MCF 10A (cell line): ENCODE measurements around the gene TAF5. TPM values are rescaled to one million over a fixed set of nuclear protein-coding genes. Genes with fewer than 3 reads are reported as not detected.

ENCODE experiments used
- BruUV-seq: library from RNA; stranded (reverse); fragments of 400-500 nt; replicated peaks from 2 replicates; lab custom pipeline; 2021; lab: Mats Ljungman, UMichigan
- CTCF ChIA-PET: fragments of 300-600 bp; sonication (Branson Sonifier 250); formaldehyde crosslinking; extraction: SDS; loops from one replicate; lab custom pipeline; 2021; ENCODE audit warnings: antibody characterized with exemption, inconsistent platforms; lab: Yijun Ruan, JAX
- POLR2A ChIA-PET: fragments of 300-600, 350-650 bp; sonication (Branson Sonifier 250); formaldehyde crosslinking; extraction: SDS; loops from one replicate; lab custom pipeline; 2020; ENCODE audit warnings: antibody characterized with exemption, inconsistent platforms; lab: Yijun Ruan, JAX
- DNase-seq: peaks from one replicate; pipeline ENCODE4 v3.0.0-alpha.2; 2018; ENCODE audit not compliant: unreplicated experiment
- H3K27ac Mint-ChIP-seq: one replicate; pipeline ENCODE4 v1.8.0; 2022; ENCODE audit warnings: mild to moderate bottlenecking, low read depth, mixed read lengths; ENCODE audit not compliant: unreplicated experiment
- H3K27me3 Mint-ChIP-seq: one replicate; pipeline ENCODE4 v1.8.0; 2022; ENCODE audit warnings: mixed read lengths; ENCODE audit not compliant: insufficient read depth, unreplicated experiment
- H3K36me3 Mint-ChIP-seq: one replicate; pipeline ENCODE4 v1.8.0; 2022; ENCODE audit warnings: mild to moderate bottlenecking, moderate library complexity, mixed read lengths; ENCODE audit not compliant: insufficient read depth, unreplicated experiment
- H3K4me1 Mint-ChIP-seq: one replicate; pipeline ENCODE4 v1.8.0; 2022; ENCODE audit warnings: mixed read lengths; ENCODE audit not compliant: insufficient read depth, unreplicated experiment
- H3K4me3 Mint-ChIP-seq: one replicate; pipeline ENCODE4 v1.8.0; 2022; ENCODE audit warnings: mild to moderate bottlenecking, moderate library complexity, mixed read lengths; ENCODE audit not compliant: unreplicated experiment
- H3K9me3 Mint-ChIP-seq: one replicate; pipeline ENCODE4 v1.8.0; 2022; ENCODE audit warnings: mixed read lengths; ENCODE audit not compliant: unreplicated experiment
- CTCF ChIP-seq: fragments of 200-600 bp; IDR thresholded peaks from one replicate; pipeline ENCODE4 v1.8.0; 2022; ENCODE audit warnings: antibody characterized with exemption, mild to moderate bottlenecking; ENCODE audit not compliant: unreplicated experiment
- intact Hi-C: fragments of 100-400 bp; cut with micrococcal nuclease; formaldehyde crosslinking; loops from 2 replicates; pipeline ENCODE4 v1.14.1; 2022
- total RNA-seq: library from RNA; stranded (reverse); gene quantifications from 2 replicates; pipeline ENCODE4 v1.2.3, GENCODE V29; 2022

Gene TAF5
- total RNA-seq, 1 experiment from 2014 or later = 3.1 TPM

- no peak for TF ChIP-seq CTCF
- Mint-ChIP-seq H3K27ac (no peak overlapping the region), H3K36me3 (peaks cover 96% of the 10 kb centered on the region), H3K4me1 (no peaks in the 10 kb centered on the region), H3K9me3 (no peaks in the 10 kb centered on the region), H3K27me3 (no peaks in the 10 kb centered on the region), H3K4me3 (no peak overlapping the region)
- intact Hi-C loops = loop anchor here (1.0 to 2.0 kb wide), 2 partner anchors 68 to 175 kb away; no protein-coding TSS in a partner anchor
- POLR2A ChIA-PET = interaction anchor here (1.0 kb wide), 1 partner anchor 10 kb away, joined by 4 read pairs; no protein-coding TSS in a partner anchor
- no TSS peak for BruUV-seq
- DNase-seq = no peak
- CTCF ChIA-PET = interaction anchor here (0.7 to 5.6 kb wide), 16 partner anchors 9 to 274 kb away, joined by 3 to 48 read pairs (median 7); partner anchors contain the start of genes ATP5MK and PDCD11
These were observed 49.8 kb downstream of the TAF5 start for GRCh38 chr10:103417601-103418000.

GRCh38 chr10:103419101-103419500 is 51.3 kb downstream of the TAF5 start:
- Mint-ChIP-seq H3K27ac (no peak overlapping the region), H3K27me3 (no peaks in the 10 kb centered on the region), H3K36me3 (peaks cover 96% of the 10 kb centered on the region), H3K9me3 (no peaks in the 10 kb centered on the region), H3K4me1 (no peaks in the 10 kb centered on the region), H3K4me3 (no peak overlapping the region)
- BruUV-seq = no TSS peak
- DNase-seq = no peak
- CTCF ChIA-PET = interaction anchor here (0.6 to 1.3 kb wide), 5 partner anchors 13 to 490 kb away, joined by 3 to 5 read pairs (median 3); no protein-coding TSS in a partner anchor
- intact Hi-C loops = no loop called here
- POLR2A ChIA-PET = interaction anchor here (0.6 kb wide), 1 partner anchor 22 kb away, joined by 3 read pairs; no protein-coding TSS in a partner anchor
- TF ChIP-seq CTCF = no peak

GRCh38 chr10:103423748-103424147 is 56.0 kb downstream of the TAF5 start:
- BruUV-seq = no TSS peak
- H3K9me3 Mint-ChIP-seq = no peaks in the 10 kb centered on the region
- ChIA-PET CTCF (interaction anchor here (0.6 to 2.0 kb wide), 5 partner anchors 7 to 152 kb away, joined by 3 to 7 read pairs (median 4); no protein-coding TSS in a partner anchor), POLR2A (interaction anchor here (1.0 kb wide), 1 partner anchor 28 kb away, joined by 4 read pairs; the partner anchor contains the start of genes ATP5MK and PDCD11)
- no peaks in the 10 kb centered on the region for H3K4me1 Mint-ChIP-seq
- peaks cover 99% of the 10 kb centered on the region for H3K36me3 Mint-ChIP-seq
- intact Hi-C loops = no loop called here
- no peak overlapping the region for H3K4me3 Mint-ChIP-seq
- TF ChIP-seq CTCF = no peak
- no peaks in the 10 kb centered on the region for H3K27me3 Mint-ChIP-seq
- H3K27ac Mint-ChIP-seq = no peak overlapping the region
- DNase-seq = no peak

GRCh38 chr10:103427866-103428265 is 60.1 kb downstream of the TAF5 start:
- intact Hi-C loops = no loop called here
- Mint-ChIP-seq H3K27ac (no peak overlapping the region), H3K9me3 (no peaks in the 10 kb centered on the region), H3K27me3 (no peaks in the 10 kb centered on the region), H3K4me1 (no peaks in the 10 kb centered on the region), H3K4me3 (no peak overlapping the region), H3K36me3 (peaks cover 100% of the 10 kb centered on the region)
- ChIA-PET CTCF (interaction anchor here (1.8 kb wide), 1 partner anchor 58 kb away, joined by 6 read pairs; no protein-coding TSS in a partner anchor), POLR2A (no interaction called here)
- TF ChIP-seq CTCF = no peak
- no TSS peak for BruUV-seq
- DNase-seq = no peak
